DND-41 (cell line): Measurements from ENCODE around the gene AK8.

ENCODE experiments used
- ATAC-seq: fragments of 200-7000 bp; cut with Tn5 transposase; 3 replicates; pipeline ENCODE4 v1.9.1; 2021; ENCODE audit warnings: low read depth; ENCODE audit not compliant: insufficient read depth
- DNase-seq: peaks from one replicate; pipeline ENCODE4 v3.0.0-alpha.2; 2020
- H2AFZ ChIP-seq: 2 replicates; pipeline ENCODE4 v1.6.0; 2012; ENCODE audit warnings: low read depth, low read length
- H3K27ac ChIP-seq: 2 replicates; pipeline ENCODE4 v1.5.1; 2012; ENCODE audit warnings: low read length, inconsistent platforms
- H3K27me3 ChIP-seq: fragments of 200-600 bp; sonication (generic); 2 replicates; pipeline ENCODE4 v1.6.0; 2012; ENCODE audit warnings: low read length, mild to moderate bottlenecking, inconsistent platforms; ENCODE audit not compliant: insufficient read depth, poor library complexity
- H3K36me3 ChIP-seq: 2 replicates; pipeline ENCODE4 v1.5.1; 2012; ENCODE audit warnings: low read length, inconsistent platforms; ENCODE audit not compliant: insufficient read depth
- H3K4me1 ChIP-seq: 2 replicates; pipeline ENCODE4 v1.5.1; 2012; ENCODE audit warnings: mild to moderate bottlenecking, low read length; ENCODE audit not compliant: insufficient read depth
- H3K4me2 ChIP-seq: 2 replicates; pipeline ENCODE4 v1.6.0; 2012; ENCODE audit warnings: mild to moderate bottlenecking, moderate library complexity, low read length, inconsistent platforms; ENCODE audit not compliant: insufficient read depth
- H3K4me3 ChIP-seq, 2 experiments: fragments of 200-600 bp in 1 of 2; shearing (Covaris generic) in 1 of 2; 2 replicates each; pipeline ENCODE4 v1.5.1; 2012 to 2016; ENCODE audit warnings: inconsistent platforms in 2 of 2, low read length in 2 of 2, mild to moderate bottlenecking in 2 of 2, low read depth in 1 of 2, moderate library complexity in 1 of 2
- H3K79me2 ChIP-seq: 2 replicates; pipeline ENCODE4 v1.6.0; 2012; ENCODE audit warnings: low read length, inconsistent platforms; ENCODE audit not compliant: insufficient read depth
- H3K9ac ChIP-seq: 2 replicates; pipeline ENCODE4 v1.6.0; 2012; ENCODE audit warnings: low read depth, mild to moderate bottlenecking, inconsistent platforms, low read length, moderate library complexity
- H3K9me3 ChIP-seq: 2 replicates; pipeline ENCODE4 v1.5.1; 2012; ENCODE audit warnings: low read length, moderate library complexity, mild to moderate bottlenecking, inconsistent platforms; ENCODE audit not compliant: insufficient read depth, severe bottlenecking
- H4K20me1 ChIP-seq: 2 replicates; pipeline ENCODE4 v1.6.0; 2012; ENCODE audit warnings: low read length; ENCODE audit not compliant: insufficient read depth
- CTCF ChIP-seq: IDR thresholded peaks from 2 replicates; pipeline ENCODE4 v1.5.1; 2012; ENCODE audit warnings: borderline replicate concordance, low read length, moderate library complexity, mild to moderate bottlenecking; ENCODE audit not compliant: poor library complexity, severe bottlenecking; ENCODE audit errors: extremely low read depth
- EZH2 ChIP-seq: IDR thresholded peaks from 3 replicates; pipeline ENCODE4 v1.6.1; 2012; ENCODE audit warnings: borderline replicate concordance, low read depth, mild to moderate bottlenecking, moderate library complexity, low read length, inconsistent platforms; ENCODE audit not compliant: severe bottlenecking

Gene AK8

GRCh38 chr9:132883349-132884294 is 5.5 kb upstream of the AK8 start:
- peaks cover 26% of the 10 kb centered on the region for H3K4me1 ChIP-seq
- H3K27ac ChIP-seq, result no peak overlapping the region
- no peaks in the 10 kb centered on the region for H3K27me3 ChIP-seq
- no peaks in the 10 kb centered on the region for H3K79me2 ChIP-seq
- no peaks in the 10 kb centered on the region for H3K9me3 ChIP-seq
- no peaks in the 10 kb centered on the region for H3K36me3 ChIP-seq
- ATAC-seq (no peak), DNase-seq (no peak)
- H3K4me3 ChIP-seq, result no peak overlapping the region
- no peak overlapping the region for H3K9ac ChIP-seq
- no peak overlapping the region for H3K4me2 ChIP-seq
- TF ChIP-seq EZH2 (no peak), CTCF (no peak)
- no peak overlapping the region for H2AFZ ChIP-seq
- H4K20me1 ChIP-seq, result no peaks in the 10 kb centered on the region

GRCh38 chr9:132882616-132883015 is 4.5 kb upstream of the AK8 start:
- no peak overlapping the region for H3K4me2 ChIP-seq
- H4K20me1 ChIP-seq, result no peaks in the 10 kb centered on the region
- peaks cover 19% of the 10 kb centered on the region for H3K4me1 ChIP-seq
- H3K79me2 ChIP-seq, result no peaks in the 10 kb centered on the region
- H3K27me3 ChIP-seq, result no peaks in the 10 kb centered on the region
- H2AFZ ChIP-seq, result no peak overlapping the region
- no peak overlapping the region for H3K4me3 ChIP-seq
- ATAC-seq, result no peak
- no peaks in the 10 kb centered on the region; the same call in 1 of the 2 replicates for H3K36me3 ChIP-seq
- no peak for DNase-seq
- no peak for TF ChIP-seq EZH2
- no peak for TF ChIP-seq CTCF
- H3K9me3 ChIP-seq, result no peaks in the 10 kb centered on the region
- H3K27ac ChIP-seq, result no peak overlapping the region
- H3K9ac ChIP-seq, result no peak overlapping the region

- DNase-seq (no peak), ATAC-seq (no peak)
- H4K20me1 ChIP-seq, result no peaks in the 10 kb centered on the region
- no peaks in the 10 kb centered on the region; the same call in 1 of the 2 replicates for H3K36me3 ChIP-seq
- peaks cover 20% of the 10 kb centered on the region for H3K4me1 ChIP-seq
- no peaks in the 10 kb centered on the region for H3K79me2 ChIP-seq
- H3K9ac ChIP-seq, result no peak overlapping the region
- TF ChIP-seq EZH2 (no peak), CTCF (no peak)
- no peak overlapping the region for H2AFZ ChIP-seq
- H3K27me3 ChIP-seq, result no peaks in the 10 kb centered on the region
- H3K4me3 ChIP-seq, result no peak overlapping the region
- no peaks in the 10 kb centered on the region for H3K9me3 ChIP-seq
- H3K27ac ChIP-seq, result no peak overlapping the region
- no peak overlapping the region for H3K4me2 ChIP-seq
Measured at GRCh38 chr9:132881826-132882225, 3.7 kb upstream of the AK8 start.
